CD4-positive, alpha-beta T cell treated with Interleukin-2 at 100 ng/mL for 4 hours (primary cell): ENCODE data around the gene CACNA1C.

Source experiments
- DNase-seq: peaks from one replicate; pipeline ENCODE4 v3.0.0-alpha.2; 2020; ENCODE audit warnings: low spot score

CACNA1C gene

DNA sequence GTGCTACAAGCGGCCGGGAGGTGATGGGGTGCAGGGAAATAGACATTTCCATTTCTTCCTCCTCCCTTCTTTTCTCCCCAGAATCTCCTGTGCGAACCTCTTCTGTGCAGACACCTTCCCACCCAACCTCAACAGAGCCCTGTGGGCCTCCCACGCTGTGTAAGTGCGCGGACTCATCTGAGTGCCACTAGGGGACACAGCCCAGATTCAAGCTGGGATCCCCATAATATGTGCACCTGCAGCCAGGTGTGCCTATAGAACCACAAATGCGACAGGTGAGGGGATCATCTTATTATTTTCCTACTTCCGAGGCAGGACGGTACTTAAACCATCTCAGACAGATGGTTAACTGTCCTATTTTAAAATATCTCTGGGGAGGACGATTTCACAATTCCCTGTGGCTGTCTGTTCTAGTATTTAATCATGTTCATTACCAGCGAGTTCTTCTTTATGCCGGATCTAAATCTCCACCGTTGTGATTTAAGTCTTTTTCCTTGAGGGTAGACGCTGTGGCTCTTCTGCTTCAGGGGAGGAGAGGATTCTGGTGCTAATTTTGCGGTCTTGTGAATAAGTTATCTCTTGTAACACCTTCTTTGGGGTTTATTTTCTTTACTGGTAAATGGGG, 17.2 kb upstream of the CACNA1C start:
- DNase-seq = no peak

DNA sequence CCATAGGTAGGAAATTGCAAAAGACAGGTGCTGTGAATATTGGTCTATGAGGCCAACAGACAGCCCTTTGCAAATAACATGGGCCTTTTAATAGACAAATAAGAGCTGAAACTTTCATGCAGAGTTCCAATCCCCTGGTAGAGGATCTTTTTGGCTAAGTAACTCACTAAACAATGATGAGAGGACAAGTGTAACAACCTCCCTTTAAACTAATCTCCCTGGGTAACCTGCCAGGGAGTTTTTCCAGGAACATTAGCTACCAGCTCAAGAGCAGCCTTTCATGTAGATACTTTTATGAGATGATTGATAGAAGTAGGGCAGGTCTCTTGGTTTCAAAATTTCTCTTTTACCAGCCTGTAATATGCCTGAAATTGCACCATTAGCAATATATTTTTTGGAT, 13.8 kb upstream of the CACNA1C start:
- DNase-seq = no peak

DNA sequence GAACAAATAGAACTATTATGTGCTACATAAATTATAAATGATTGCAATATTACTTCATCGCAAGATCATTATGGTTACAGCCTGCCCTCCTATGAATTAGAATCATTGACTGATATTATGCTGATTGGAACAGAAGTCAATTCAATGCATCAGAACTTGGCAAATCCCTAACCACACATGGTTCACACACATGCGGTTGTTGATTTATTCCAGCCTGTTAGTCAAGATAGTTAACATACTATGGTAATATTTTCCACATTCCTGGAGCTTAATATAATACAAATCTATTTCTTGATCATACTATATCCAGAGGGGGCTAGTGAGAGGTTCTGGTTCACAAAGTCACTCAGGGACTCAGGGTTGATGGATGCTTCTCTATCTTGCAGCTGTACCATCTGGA, 9.7 kb upstream of the CACNA1C start:
- DNase-seq = no peak

DNA sequence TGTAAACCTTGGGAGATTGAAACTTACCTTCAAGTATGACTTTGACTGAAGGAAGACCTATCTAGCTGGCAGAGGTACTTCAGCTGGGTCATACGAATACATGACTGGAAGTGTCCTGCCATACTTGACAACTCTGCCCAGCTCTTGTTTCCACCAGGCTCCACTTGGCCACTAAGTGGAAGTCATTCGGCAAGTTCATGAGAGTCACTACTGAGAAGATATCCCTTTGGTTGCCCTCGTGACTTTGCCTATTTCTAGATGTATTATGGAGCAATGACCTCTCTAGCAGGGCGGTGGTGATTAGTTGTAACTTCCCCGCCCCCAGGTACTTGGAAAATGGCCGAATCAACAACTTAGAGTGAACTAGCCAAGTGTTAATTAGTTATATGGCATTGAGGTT, 8.6 kb upstream of the CACNA1C start:
- DNase-seq = no peak

DNA sequence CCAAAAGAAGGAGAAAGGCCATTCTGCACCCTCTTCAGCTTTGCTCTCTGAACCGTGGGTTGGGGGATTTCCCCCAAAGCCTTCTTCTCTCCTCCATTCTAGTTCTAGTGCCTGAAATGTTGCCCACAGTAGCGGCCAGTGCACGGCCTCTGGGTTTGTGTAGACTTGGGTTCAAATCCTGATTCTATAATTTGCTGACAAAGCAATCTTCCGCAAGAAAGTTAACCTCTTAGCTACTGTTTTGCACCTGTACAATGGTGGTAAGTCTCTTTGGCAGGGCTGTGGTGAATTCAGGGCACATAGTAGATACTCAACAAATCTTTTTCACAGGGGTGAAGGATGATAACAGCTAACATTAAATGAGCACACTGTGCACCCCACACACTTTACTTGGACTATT, 5.8 kb upstream of the CACNA1C start:
- no peak for DNase-seq

DNA sequence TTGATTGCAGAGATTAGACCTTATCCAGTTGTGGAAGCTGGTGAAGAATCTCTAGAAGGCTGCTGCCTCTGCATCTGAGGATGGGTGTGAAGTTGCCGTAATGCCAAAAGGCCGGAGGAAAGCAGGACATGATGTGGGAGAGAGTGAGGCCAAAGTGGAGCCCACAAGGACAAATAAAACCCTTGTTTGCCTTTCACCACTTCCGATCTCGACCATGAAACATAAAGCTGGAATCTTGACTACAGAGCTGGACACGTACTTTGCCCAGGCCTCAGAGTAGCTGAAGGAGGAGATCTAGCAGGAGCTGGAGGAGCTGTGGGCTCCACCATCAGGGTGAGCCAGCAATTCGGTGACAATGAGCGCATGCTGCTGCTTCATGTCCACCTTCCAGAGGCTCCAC, 5.0 kb upstream of the CACNA1C start:
- no peak for DNase-seq

DNA sequence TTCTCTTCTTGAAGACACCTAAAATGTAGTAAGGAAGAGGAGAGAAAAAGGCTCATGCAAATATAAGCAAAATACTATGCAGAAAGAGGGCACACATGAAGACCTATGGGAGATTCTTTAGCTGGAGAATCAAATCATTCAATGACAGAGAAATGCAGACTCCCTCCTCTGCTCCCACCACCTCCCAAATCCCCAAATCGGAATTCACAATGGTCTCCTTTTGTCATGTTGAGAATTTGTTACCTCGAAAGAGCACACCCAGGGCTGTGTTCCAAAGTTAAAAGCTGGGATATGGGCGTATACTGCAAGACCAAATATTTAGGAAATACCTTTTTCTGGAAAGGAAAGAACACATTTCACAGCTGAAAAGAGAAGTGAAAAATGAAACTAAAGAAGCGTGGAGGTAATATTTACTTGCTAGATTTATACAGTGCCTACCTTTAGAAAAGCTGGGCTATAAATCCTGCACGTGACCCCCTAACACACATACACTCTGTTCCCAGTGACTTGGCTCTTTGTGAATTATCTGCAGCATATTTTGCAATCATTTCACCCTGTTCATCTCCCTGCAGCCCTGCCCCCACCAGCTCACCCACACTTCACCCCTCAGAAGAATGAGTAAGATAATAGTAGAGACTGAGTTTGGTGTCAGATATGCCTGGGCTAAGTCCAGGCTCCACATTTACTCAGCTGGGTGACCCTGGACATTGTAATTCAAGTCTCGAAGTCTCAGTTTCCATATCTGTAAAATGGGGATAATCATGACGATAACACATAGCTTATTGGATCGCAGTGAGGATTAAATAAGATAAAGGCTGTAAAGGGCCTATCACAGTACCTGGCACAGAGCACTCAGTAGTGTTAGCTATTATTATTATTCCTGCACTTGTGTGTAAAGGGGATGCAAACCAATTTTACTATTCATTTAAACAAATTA, 2.9 kb upstream of the CACNA1C start:
- no peak for DNase-seq

DNA sequence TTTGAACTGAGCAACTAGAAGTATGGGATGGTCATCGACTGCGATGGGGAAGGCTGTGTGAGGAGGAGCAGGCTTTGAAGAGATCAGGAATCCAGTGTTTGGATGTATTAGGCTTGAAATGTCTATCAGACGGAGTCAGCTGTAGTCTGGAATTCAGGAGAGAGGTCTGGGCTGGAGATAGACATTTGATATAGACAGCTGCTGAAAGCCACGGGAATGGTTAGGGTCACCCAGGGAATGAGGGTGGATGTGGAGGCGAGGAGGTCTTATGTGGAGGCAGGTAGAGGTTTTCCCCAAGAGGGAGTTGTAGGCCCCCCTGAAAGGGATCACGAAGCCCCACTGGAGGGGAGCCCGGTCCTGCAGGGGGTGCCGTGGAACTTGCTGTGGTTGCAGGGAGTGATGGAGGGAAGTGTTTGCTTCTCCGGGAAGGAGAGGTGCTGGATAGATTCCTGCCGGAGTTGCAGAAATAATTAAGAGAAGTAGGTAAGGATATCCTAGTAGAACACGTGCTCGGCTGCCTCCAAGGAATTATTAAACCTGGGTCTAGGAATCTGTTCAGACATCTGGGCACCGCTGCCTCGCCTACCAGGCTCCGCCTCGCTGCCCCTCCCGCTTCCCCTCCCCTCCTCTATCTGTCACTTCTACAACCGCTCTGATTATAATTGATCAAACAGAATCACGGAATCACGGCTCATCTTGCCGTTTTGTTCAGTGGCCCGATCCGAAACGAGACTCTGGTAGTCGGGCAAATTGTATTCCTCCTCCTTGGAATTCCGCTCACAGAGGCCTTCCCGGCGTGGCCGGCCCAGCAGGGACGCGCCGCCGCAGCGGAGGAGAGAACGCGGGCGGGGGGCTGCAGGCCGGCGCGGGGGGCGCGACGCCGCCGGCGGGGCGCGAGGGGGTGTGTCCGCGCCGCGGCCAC, 826 bp upstream of the CACNA1C start:
- DNase-seq = no peak

DNA sequence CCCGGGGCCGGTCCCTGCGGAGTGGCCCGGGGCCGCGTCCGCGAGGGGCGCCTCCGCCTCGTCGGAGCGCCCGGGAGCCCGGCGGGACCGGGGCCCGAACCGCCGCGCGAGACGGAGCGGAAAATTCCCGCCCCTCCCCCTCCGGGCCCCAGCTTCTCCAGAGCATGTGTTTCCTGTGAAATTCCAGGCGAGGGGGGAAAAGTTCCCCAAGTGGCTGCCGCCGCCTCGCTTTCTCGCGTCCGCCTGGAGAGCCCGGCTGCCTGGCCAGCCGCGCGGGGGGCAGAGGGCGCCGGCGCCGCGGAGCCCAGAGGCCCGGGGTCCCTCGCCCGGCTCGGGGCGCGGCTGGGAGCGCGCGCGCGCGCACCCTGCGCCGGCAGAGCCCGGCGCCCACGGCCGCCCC, 904 bp downstream of the CACNA1C start:
- DNase-seq = no peak

DNA sequence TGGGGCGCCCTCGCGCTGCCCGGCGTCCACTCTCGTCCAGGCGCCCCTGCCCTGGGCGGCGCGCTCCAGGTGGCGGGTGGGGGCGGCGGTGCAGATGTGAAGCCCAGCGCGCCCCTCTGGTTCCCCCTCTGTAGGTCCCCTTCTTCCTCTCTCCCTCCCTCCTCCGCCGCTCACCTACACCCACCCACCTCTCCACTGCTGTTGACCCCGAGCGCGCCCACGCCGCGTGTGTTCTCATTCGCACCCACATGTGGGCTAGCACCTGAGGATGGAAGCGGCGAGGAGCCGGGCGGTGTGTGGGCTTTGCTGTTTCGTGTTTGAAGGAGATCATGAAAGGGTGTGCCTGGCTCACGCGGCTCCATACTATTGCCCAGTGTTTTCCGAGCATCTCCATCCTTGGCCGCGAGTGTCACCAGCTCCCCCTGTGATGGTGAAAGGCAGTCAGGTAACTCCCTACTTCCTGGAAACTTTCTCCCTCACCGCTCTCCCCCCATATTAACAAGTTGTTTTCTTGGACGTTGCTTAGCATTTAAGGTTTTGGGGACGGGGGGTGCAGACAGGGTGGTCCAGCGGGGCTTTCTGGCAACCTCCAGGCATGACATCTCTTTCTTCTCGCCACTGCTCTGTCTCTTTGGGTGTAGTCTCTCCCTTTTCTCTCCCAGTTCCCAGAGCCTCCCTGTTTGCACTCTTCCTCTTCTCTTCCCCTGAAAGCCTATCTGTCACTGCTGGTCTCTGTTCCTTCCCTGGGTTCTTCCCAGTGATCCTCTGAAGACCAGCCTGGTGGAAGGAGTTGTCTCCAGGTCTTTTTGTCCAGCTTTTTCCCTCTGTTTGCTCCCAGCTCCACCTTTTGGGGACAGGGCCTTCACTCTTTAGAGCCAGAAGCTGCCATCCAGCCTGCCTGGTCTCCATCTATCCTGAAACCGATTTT, 1.6 kb downstream of the CACNA1C start:
- no peak for DNase-seq

DNA sequence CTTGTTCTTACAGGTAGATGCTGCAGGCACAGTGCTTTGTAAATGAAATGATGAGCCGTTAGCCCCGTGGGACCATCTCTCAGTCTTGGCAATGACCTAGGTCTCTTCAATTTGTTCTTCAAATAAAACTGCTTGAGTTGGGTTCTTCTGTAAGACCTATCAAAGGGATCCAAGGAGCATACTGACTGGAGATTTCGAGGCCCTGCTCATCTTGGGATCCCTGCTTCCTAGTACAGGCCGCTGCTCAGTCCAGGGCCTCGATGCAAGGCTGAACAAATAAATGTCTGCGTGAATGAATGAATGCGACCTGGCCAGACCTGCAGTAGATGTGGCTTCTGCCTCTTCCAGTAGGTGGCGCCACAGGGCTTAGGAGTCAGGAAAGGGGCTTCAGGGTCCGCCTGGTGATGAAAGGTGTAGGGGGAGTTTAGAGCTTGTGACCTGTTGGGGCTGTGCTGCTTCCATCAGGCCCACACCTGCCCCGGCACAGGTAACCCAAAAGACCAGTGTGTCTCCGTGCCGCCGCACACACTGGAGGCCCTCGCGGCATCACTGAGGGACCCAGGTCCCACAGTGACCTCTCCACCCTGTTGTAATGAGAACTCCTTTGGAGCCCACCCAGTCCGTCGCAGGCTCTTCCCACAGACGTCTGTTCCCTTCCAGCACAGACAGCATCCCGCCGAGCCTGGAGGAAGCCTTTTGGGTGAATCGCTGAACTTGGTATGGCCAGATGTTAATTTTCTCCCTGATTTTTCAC, 4.4 kb downstream of the CACNA1C start:
- peak; percentile 22 for DNase-seq

DNA sequence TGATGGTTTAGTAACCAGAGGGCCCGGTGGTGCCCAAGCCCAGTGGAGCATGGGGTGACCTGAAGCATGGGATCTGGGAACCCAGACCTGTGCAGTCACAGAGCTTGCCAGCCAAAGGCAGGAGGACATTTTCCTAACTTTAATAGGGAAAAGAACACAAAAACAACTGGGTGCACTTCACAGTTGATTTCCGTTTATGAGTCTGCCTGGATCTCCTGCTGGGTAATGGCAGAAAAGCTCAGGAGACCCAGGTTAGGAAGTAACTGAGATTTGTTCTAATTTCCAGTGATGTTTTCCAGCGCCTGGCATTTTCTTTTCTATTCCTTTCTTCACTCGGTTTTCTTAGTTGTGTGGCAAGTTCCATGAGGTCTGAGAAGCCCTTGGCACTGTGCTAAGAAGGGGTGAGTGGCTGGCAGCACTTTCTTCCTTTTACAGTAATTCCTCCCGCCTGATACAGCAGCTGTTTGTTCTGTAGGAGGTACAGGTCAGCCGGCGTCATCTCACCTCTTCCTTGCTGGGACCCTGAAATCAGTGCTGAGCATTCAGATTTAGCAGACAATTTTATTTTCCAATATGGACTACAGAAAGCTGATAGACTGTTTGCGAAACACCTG, 5.1 kb downstream of the CACNA1C start:
- no peak for DNase-seq

DNA sequence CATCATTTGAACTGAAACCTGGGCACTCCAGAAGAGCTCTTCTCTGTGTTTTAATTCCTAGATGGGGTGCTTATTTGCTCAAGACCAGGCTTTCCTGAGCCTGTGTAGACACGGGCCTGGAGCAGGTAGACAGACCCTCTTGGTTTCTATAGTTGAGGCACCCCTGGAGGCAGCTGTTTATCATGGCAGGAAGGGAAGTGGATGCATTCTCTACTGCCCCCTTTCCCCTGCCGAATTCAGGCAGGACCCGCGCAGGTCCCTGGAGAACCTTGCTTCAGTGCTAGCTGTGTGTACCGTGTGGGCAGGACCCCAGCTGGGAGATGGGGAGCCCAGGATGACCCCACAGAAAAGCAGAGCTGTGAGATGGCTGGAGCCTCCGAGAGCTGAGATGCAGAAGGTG, 6.0 kb downstream of the CACNA1C start:
- DNase-seq = no peak

DNA sequence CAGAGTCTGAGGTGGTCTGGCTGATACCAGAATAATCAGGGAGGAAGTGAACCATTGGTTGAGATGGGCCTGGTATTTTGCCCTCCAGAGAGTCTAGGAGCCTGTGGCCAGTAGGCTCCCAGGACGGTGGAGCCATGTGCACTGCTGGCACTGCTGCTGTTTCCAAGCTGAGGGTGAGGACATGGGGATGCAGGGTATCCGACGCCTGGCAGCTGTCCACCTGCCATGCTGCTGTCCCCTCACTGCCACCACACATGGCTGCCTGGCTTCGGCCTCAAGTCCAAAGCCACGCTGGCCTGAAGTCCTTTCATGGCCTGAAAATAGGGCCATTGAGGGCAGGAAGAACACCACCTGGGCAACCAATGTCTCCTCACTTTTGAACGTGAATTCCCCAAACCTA, 8.6 kb downstream of the CACNA1C start:
- DNase-seq = no peak

DNA sequence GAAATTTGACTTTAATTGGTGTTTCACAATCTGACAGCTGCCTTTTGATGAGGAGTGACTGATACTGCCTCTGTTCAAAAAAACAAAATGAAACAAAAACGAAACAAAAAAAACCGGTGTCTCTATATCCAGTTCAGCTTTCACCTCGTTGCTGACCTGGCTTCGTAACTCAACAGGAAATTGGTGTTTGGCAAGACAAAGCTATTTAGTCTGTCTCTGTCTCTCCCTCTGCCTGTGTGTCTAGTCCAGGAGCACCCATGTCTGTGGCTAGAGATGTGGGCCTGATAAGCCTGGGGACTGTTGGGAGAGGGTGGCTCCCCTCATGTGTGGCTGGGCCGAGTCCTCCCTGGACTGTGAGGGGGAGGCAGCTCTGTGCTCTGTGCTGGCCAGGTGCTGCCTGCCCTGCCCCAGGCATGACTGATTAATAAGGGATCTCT, 11.3 kb downstream of the CACNA1C start:
- DNase-seq = peak; percentile 27

DNA sequence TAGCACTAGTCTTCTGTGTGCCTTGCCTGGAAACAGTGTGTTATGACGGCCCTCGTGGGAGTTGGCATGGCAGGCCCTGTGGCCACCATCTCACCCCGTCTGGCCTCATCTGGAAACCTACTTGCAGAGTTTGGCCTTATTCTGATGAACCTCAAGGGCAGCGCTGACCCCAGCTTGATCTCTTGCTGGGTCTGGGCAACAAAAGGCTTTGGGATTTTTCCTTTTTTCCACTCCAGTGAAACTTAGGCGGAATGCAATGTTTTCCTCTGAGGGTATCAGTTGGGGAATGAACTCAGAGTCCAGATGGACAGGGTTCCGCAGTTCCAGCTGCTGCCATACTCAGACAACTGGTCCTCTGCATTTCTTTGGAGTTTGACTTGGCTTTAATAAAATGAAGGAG, 15.9 kb downstream of the CACNA1C start:
- DNase-seq = no peak

DNA sequence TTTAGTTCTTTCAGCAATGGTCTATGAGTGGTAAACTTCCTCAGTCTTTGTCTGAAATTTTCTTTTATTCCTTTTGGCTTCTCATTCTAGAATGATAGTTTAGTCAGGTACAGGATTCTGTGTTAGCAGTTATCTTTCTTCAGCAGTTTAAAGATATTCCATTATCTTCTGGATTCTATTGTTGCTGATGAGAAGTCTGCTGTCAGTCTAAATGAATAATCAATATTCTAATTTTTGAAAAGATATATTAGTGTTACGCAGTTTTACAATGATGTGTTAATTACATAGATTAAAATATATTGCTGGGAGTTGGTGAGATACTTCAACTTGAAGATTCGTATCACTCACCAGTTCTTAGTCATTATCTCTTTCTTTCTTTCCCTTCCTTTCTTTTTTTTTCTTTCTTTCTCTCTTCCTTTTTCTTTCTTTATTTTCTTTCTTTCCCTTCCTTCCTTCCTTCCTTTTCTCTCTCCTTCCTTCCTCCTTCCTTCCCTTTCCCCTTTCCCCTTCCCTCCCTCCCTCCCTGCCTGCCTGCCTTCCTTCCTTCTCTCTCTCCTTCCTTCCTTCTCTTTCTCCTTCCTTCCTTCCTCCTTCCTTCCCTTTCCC, 17.8 kb downstream of the CACNA1C start:
- DNase-seq = no peak

DNA sequence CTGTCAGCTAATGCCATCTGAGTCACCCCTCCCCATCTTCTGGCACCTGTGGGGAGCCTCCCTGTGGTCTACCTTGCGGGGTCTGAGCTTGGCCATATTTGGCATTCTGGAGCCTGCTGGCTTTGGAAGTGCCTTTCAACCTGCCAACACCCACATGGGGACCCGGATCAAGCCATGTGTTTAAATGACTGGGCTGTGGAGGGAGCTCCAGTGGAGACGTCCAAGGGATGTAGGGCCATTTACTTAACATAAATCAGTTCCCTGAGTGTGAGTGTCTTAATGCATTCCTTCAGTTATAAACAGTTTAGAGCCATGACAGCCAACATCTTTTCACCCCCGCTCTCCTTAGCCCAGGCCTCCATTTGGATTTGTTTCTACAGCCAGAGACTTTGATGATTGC, 22.0 kb downstream of the CACNA1C start:
- DNase-seq = no peak

DNA sequence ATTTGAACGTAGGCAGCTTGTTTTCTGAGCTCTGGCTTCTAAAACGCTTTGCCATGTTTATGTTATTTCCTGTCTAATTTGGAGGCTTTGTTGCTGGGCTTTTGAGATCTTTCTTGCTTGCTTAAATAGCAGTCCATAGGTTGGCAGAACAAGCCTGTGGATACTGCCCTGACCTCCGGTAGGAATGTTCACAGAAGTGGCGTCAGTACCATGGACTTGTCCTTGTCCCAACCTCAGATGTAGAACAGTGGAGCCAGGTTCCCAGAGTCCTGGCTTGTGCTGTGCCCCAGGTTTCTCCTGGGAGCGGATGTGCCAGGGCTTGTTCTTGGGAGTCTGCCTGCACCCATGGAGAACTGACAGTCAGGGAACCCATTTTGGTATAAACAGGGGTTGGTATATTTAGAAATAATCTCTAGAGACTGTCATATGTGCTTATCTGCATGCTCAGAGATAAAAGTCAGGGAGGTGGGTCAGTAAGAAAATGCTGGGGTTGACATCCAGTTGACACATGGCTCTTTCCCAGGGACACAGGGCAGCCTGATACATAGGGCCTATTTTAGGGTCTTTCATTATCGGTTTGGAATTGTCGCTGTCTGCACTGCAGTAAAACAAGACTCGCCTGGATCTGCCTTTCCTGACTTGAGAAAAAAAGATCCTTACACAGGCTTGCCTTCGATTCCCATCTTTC, 22.9 kb downstream of the CACNA1C start:
- no peak for DNase-seq
